AG10803 (cell line): Measurements from ENCODE around the gene CNNM3.

Source experiments
- DNase-seq: peaks from one replicate; pipeline ENCODE4 v3.0.0; 2010; ENCODE audit warnings: low read depth
- H3K4me3 ChIP-seq: 2 replicates; pipeline ENCODE4 v1.5.1; 2011; ENCODE audit warnings: mild to moderate bottlenecking, low read length, control low read depth
- TF ChIP-seq, protein P1 (sequence below): conservative IDR thresholded peaks from 2 replicates; pipeline ENCODE4 v1.5.1; 2011; ENCODE audit warnings: mild to moderate bottlenecking, low read length, control low read depth, inconsistent platforms

The CNNM3 gene

GRCh38 chr2:96826546-96827278 is 10.6 kb downstream of the CNNM3 start:
- TF ChIP-seq, protein P1, sequence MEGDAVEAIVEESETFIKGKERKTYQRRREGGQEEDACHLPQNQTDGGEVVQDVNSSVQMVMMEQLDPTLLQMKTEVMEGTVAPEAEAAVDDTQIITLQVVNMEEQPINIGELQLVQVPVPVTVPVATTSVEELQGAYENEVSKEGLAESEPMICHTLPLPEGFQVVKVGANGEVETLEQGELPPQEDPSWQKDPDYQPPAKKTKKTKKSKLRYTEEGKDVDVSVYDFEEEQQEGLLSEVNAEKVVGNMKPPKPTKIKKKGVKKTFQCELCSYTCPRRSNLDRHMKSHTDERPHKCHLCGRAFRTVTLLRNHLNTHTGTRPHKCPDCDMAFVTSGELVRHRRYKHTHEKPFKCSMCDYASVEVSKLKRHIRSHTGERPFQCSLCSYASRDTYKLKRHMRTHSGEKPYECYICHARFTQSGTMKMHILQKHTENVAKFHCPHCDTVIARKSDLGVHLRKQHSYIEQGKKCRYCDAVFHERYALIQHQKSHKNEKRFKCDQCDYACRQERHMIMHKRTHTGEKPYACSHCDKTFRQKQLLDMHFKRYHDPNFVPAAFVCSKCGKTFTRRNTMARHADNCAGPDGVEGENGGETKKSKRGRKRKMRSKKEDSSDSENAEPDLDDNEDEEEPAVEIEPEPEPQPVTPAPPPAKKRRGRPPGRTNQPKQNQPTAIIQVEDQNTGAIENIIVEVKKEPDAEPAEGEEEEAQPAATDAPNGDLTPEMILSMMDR: no peak
- no peak for DNase-seq
- H3K4me3 ChIP-seq: no peak overlapping the region

DNA sequence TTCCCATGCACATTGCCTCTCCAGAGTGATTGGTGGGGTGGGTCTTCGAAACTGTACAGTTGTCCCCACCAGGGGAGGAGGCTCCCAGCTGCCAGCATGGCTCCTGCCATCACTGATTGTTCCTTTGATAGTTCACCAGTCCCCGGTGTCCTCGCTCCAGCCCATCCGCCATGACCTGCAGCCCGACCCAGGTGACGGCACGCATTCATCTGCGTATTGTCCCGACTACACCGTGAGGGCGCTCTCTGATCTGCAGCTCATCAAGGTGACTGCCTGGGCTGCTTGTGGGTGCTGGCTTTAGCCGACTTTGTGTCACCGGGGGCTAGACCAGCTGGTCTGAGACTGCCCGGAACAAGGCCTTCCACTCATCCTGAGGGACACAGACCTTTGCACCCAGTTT is 12.4 kb downstream of the CNNM3 start:
- no peak for DNase-seq
- no peak overlapping the region for H3K4me3 ChIP-seq
- TF ChIP-seq, protein P1: no peak

GRCh38 chr2:96828874-96829273 is 12.8 kb downstream of the CNNM3 start:
- TF ChIP-seq, protein P1: no peak
- H3K4me3 ChIP-seq: no peak overlapping the region
- no peak for DNase-seq

- no peak overlapping the region for H3K4me3 ChIP-seq
- DNase-seq: no peak
- TF ChIP-seq, protein P1: no peak
These were observed 14.0 kb downstream of the CNNM3 start for GRCh38 chr2:96830044-96830562.

DNA sequence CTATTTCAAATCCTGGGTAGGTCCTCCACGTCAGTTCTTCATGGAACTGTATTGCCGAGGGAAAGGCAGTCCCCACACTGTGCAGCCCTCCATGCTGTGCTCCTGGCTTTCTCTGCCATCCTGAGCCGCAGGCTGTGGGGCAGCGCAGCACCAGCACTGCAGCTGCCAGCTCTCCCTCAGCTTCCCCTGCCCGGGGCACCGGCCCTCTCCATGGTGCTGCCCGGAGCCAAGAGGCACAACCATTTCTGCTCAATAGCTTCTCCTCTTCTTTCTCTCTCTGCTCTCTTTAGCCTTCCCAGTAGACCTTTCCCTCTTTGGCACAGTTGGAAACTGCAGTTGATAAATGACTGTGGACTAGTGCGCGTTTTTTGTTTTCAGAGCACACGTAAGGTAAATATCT is 15.6 kb downstream of the CNNM3 start:
- no peak for DNase-seq
- no peak overlapping the region for H3K4me3 ChIP-seq
- TF ChIP-seq, protein P1: no peak

- H3K4me3 ChIP-seq: no peak overlapping the region
- TF ChIP-seq, protein P1: no peak
- DNase-seq: no peak
These were observed 16.3 kb downstream of the CNNM3 start for GRCh38 chr2:96832408-96832753.

- peak; percentile 61 for DNase-seq
- no peak overlapping the region for H3K4me3 ChIP-seq
- TF ChIP-seq, protein P1: no peak
These were observed 16.9 kb downstream of the CNNM3 start for GRCh38 chr2:96832754-96833507.
